ENCODE measurements around the gene MSRB3.

DNA sequence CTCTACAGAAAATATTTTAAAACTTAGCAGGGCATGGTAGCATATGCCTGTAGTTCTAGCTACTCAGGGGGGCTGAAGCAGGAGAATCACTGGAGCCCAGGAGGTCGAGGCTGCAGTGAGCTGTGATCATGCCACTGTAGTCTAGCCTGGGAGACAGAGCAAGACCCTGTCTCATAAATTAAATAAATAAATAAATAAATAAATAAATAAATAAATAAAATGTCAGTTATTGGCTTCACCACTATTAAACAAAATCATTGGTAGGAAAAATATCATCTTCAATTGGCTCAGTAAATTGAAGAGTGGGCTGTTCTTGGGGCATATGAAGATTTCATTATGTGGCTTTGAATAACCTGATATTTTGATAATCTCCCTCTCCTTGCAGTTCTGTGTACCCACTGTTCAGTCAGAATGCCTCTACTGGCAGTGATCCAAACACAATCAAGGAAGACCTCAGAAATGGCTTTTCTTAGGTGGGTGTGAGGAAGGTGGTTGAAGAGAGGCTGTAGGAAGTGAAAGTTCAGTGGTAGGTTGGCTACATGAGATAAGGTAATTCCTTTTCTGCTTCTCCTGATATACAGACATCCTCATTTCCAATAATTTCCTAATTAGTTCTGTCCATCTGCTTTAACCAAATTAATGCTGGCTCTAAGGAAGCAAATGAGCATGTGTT is 175.8 kb downstream of the MSRB3 start:
- TF ChIP-seq, protein P1, sequence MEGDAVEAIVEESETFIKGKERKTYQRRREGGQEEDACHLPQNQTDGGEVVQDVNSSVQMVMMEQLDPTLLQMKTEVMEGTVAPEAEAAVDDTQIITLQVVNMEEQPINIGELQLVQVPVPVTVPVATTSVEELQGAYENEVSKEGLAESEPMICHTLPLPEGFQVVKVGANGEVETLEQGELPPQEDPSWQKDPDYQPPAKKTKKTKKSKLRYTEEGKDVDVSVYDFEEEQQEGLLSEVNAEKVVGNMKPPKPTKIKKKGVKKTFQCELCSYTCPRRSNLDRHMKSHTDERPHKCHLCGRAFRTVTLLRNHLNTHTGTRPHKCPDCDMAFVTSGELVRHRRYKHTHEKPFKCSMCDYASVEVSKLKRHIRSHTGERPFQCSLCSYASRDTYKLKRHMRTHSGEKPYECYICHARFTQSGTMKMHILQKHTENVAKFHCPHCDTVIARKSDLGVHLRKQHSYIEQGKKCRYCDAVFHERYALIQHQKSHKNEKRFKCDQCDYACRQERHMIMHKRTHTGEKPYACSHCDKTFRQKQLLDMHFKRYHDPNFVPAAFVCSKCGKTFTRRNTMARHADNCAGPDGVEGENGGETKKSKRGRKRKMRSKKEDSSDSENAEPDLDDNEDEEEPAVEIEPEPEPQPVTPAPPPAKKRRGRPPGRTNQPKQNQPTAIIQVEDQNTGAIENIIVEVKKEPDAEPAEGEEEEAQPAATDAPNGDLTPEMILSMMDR (IDR thresholded peaks at IDR 0.05; ENCODE audit: control extremely low read depth in 1 of 3, insufficient read depth in 1 of 3, low read depth in 1 of 3, low read length in 3 of 3) = no peak
- TF ChIP-seq JUND (IDR thresholded peaks at IDR 0.05; ENCODE audit: low read length) (no peak), EGR1 (IDR thresholded peaks at IDR 0.05; ENCODE audit: borderline replicate concordance, low read depth, low read length) (no peak), SIX5 (IDR thresholded peaks at IDR 0.05; ENCODE audit: low read depth, low read length) (no peak), POLR2A (IDR thresholded peaks at IDR 0.05; ENCODE audit: control extremely low read depth in 1 of 2, low read depth in 2 of 2, low read length in 2 of 2) (no peak), JUN (IDR thresholded peaks at IDR 0.05; ENCODE audit: low read depth, low read length) (no peak), POLR2AphosphoS5 (IDR thresholded peaks at IDR 0.05; ENCODE audit: low read depth, low read length) (no peak), GABPA (IDR thresholded peaks at IDR 0.05; ENCODE audit: borderline replicate concordance, insufficient read depth, low read length) (no peak), SIN3A (conservative IDR thresholded peaks at IDR 0.05 in 1 of 2, IDR thresholded peaks at IDR 0.05 in 1 of 2; ENCODE audit: low read depth in 1 of 2, low read length in 2 of 2) (no peak), NANOG (IDR thresholded peaks at IDR 0.05; ENCODE audit: insufficient read depth, low read depth, low read length, poor library complexity, severe bottlenecking) (no peak), MAX (IDR thresholded peaks at IDR 0.05) (no peak), SP2 (IDR thresholded peaks at IDR 0.05; ENCODE audit: low read length) (no peak), PHF8 (conservative IDR thresholded peaks at IDR 0.05; ENCODE audit: low read depth, low read length) (no peak)
